ENCODE data around the gene SLC39A11. TPM values are rescaled to one million over a fixed set of nuclear protein-coding genes. Genes with fewer than 3 reads are reported as not detected.

SLC39A11 gene
- total and polyA plus RNA-seq, 2 of the 13 experiments (the other 11 are each of a cell fraction or from before 2014, with no cell fraction given) = 17.2 to 31.5 TPM

- Histone ChIP-seq H3K4me1 (ENCODE audit: insufficient read depth, low read length) (no peaks in the 10 kb centered on the region), H3K4me2 (ENCODE audit: low read depth, low read length) (no peak overlapping the region), H3K4me3 (replicated peaks in 1 of 3; ENCODE audit: insufficient read depth in 1 of 3, low read depth in 2 of 3, low read length in 3 of 3) (no peak overlapping the region), H3K27ac (ENCODE audit: extremely low read length, insufficient read depth, low read length) (no peak overlapping the region), H3K36me3 (replicated peaks in 1 of 2; ENCODE audit: control insufficient read depth in 1 of 2, insufficient read depth in 2 of 2, low read length in 2 of 2) (no peaks in the 10 kb centered on the region), H3K27me3 (ENCODE audit: control insufficient read depth in 1 of 2, insufficient read depth in 2 of 2, low read length in 2 of 2) (no peaks in the 10 kb centered on the region), H3K9ac (ENCODE audit: insufficient read depth, low read depth, low read length) (no peak overlapping the region), H3K79me2 (ENCODE audit: insufficient read depth, low read length) (no peaks in the 10 kb centered on the region), H4K20me1 (ENCODE audit: insufficient read depth, low read length) (no peaks in the 10 kb centered on the region), H2AFZ (ENCODE audit: low read length) (no peak overlapping the region), H3K9me3 (ENCODE audit: low read length) (no peaks in the 10 kb centered on the region)
- in situ Hi-C loops (cut with HindIII; ENCODE audit: extremely low pct_ligation_motif_present, low pct_unique_long_range_greater_than_20kb) (no loop called here), intact Hi-C loops (cut with micrococcal nuclease; ENCODE audit: unreplicated experiment) (no loop called here)
- POLR2A ChIA-PET = no interaction called here
- ATAC-seq (no peak), DNase-seq (ENCODE audit: low spot score) (no peak), FAIRE-seq (no peak)
- CTCF ChIA-PET (ENCODE audit: low intra/inter-chr PET ratio, low total read pairs) = no interaction called here
- no peak for TF ChIP-seq ZNF781 (CRISPR knock-in tag; IDR thresholded peaks at IDR 0.05; ENCODE audit: borderline replicate concordance, not compliant biosample characterization)
- no peak for TF ChIP-seq HDAC2 (CRISPR knock-in tag; IDR thresholded peaks at IDR 0.05)
- TF ChIP-seq PHF20 (CRISPR knock-in tag; IDR thresholded peaks at IDR 0.05) = no peak
- TF ChIP-seq NBN (conservative IDR thresholded peaks at IDR 0.05) = no peak
- BruUV-seq (replicated peaks) = no TSS peak
- 86% methylated on average over 4 of the region's 4 CpGs for WGBS (ENCODE audit: low lambda C conversion rate)
Observed at GRCh38 chr17:72996791-72997190, 95.7 kb downstream of the SLC39A11 start.

GRCh38 chr17:72995008-72995656, 97.4 kb downstream of the SLC39A11 start:
- in situ Hi-C loops (cut with HindIII; ENCODE audit: extremely low pct_ligation_motif_present, low pct_unique_long_range_greater_than_20kb) (no loop called here), intact Hi-C loops (cut with micrococcal nuclease; ENCODE audit: unreplicated experiment) (no loop called here)
- no peak for DNase-seq (ENCODE audit: low spot score)
- Histone ChIP-seq H3K27ac (ENCODE audit: extremely low read length, insufficient read depth, low read length) (no peak overlapping the region), H3K4me2 (ENCODE audit: low read depth, low read length) (no peak overlapping the region), H3K4me1 (ENCODE audit: insufficient read depth, low read length) (no peaks in the 10 kb centered on the region), H2AFZ (ENCODE audit: low read length) (no peak overlapping the region), H4K20me1 (ENCODE audit: insufficient read depth, low read length) (no peaks in the 10 kb centered on the region), H3K4me3 (replicated peaks in 1 of 3; ENCODE audit: insufficient read depth in 1 of 3, low read depth in 2 of 3, low read length in 3 of 3) (no peak overlapping the region), H3K9ac (ENCODE audit: insufficient read depth, low read depth, low read length) (no peak overlapping the region), H3K27me3 (ENCODE audit: control insufficient read depth in 1 of 2, insufficient read depth in 2 of 2, low read length in 2 of 2) (no peaks in the 10 kb centered on the region), H3K36me3 (replicated peaks in 1 of 2; ENCODE audit: control insufficient read depth in 1 of 2, insufficient read depth in 2 of 2, low read length in 2 of 2) (no peaks in the 10 kb centered on the region), H3K79me2 (ENCODE audit: insufficient read depth, low read length) (no peaks in the 10 kb centered on the region), H3K9me3 (ENCODE audit: low read length) (no peaks in the 10 kb centered on the region)
- no TSS peak for BruUV-seq (replicated peaks)
- CTCF ChIA-PET (ENCODE audit: low intra/inter-chr PET ratio, low total read pairs) = no interaction called here
- WGBS (ENCODE audit: low lambda C conversion rate) = 95% methylated on average over 1 of the region's 1 CpG
- ATAC-seq = no peak
- POLR2A ChIA-PET = no interaction called here
- no peak for FAIRE-seq
- TF ChIP-seq U2AF1 (optimal IDR thresholded peaks at IDR 0.05; ENCODE audit: low read depth, low read length) (no peak), ZNF619 (CRISPR knock-in tag; IDR thresholded peaks at IDR 0.05) (no peak), TEF (CRISPR knock-in tag; IDR thresholded peaks at IDR 0.05) (no peak), HOXA7 (CRISPR knock-in tag; IDR thresholded peaks at IDR 0.05) (no peak), E2F5 (CRISPR knock-in tag; conservative IDR thresholded peaks at IDR 0.05) (no peak), BCL3 (CRISPR knock-in tag; IDR thresholded peaks at IDR 0.05) (no peak), ONECUT2 (CRISPR knock-in tag; IDR thresholded peaks at IDR 0.05) (no peak)

All from HepG2 (cell line).